Measurements from ENCODE around the gene LMBR1.

DNA sequence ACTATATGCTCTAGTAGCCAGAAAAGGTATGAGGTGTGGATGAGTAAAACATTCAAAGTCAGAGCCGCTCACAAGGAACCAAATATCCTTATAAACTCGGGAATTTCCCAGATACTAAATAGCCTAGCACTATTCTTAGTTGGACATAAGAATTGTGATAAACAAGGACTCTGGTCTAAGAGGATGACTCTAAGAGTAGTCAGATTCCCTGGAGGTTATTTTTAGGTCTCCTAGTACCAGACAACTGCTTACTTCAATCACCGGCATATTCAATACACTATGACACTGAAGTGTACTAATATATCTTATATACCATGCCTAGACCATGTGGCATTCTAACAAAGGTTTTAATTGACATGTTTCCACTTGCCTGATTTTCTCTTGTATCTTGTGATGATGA lies 56.5 kb downstream of the LMBR1 start:
- TF ChIP-seq SIN3A (IDR thresholded peaks at IDR 0.05; ENCODE audit: borderline replicate concordance, insufficient read depth, low read length) (no peak), POLR2AphosphoS5 (IDR thresholded peaks at IDR 0.05; ENCODE audit: low read depth, low read length) (no peak), TAF1 (IDR thresholded peaks at IDR 0.05; ENCODE audit: borderline replicate concordance, insufficient read depth, low read length) (no peak), REST (IDR thresholded peaks at IDR 0.05; ENCODE audit: insufficient read depth in 1 of 2, low read depth in 2 of 2, low read length in 2 of 2) (no peak)

All from PFSK-1 (cell line).